ENCODE measurements around the gene P2RX2.

GRCh38 chr12:132610051-132610759, 8.4 kb upstream of the P2RX2 start, which contains the start of gene LRCOL1:
- TF ChIP-seq GATA2 (IDR thresholded peaks at IDR 0.05; ENCODE audit: low read depth, low read length) (no peak), GATA3 (IDR thresholded peaks at IDR 0.05; ENCODE audit: low read depth, low read length) (no peak)
